Gastroesophageal sphincter (tissue), 4 donors: ENCODE data around the gene KDM5C. TPM values are rescaled to one million over a fixed set of nuclear protein-coding genes. Genes with fewer than 3 reads are reported as not detected.

Experiments used
- ATAC-seq: fragments of 150-250 bp; one replicate; pipeline ENCODE4 v1.9.1; 2016; ENCODE audit warnings: mild to moderate bottlenecking, moderate library complexity
- H3K27ac ChIP-seq, 4 donors: fragments of 200-600 bp; sonication (generic) in 3 of 4; 1 replicate in 3 of 4; 2 replicates in 1 of 4; pipeline ENCODE4 v1.5.1; 2016 to 2019
- H3K27me3 ChIP-seq: fragments of 200-600 bp; sonication (generic); one replicate; pipeline ENCODE4 v1.5.1; 2019
- H3K36me3 ChIP-seq, 2 donors: fragments of 200-600 bp; sonication (generic); one replicate each; pipeline ENCODE4 v1.5.1; 2019; ENCODE audit warnings: control low read depth in 1 of 2
- H3K4me1 ChIP-seq, 3 donors: fragments of 200-600 bp; sonication (generic); 1 replicate in 2 of 3; 2 replicates in 1 of 3; pipeline ENCODE4 v1.5.1; 2016 to 2019; ENCODE audit warnings: control low read depth in 2 of 3
- H3K4me3 ChIP-seq, 2 donors: fragments of 200-600 bp; sonication (generic); one replicate each; pipeline ENCODE4 v1.5.1; 2019; ENCODE audit warnings: mild to moderate bottlenecking in 1 of 2, moderate library complexity in 1 of 2
- H3K9me3 ChIP-seq, 3 donors: fragments of 200-600 bp; sonication (generic); one replicate each; pipeline ENCODE4 v1.5.1; 2017 to 2019; ENCODE audit warnings: control low read depth in 2 of 3
- CTCF ChIP-seq, 4 experiments: fragments of 200-600 bp in 2 of 4; fragments of 450-650 bp in 2 of 4; sonication (generic) in 1 of 4; IDR thresholded peaks; one replicate each; pipeline ENCODE4 v1.5.1; 2017 to 2019; ENCODE audit warnings: antibody characterized with exemption in 4 of 4, mild to moderate bottlenecking in 2 of 4, moderate library complexity in 2 of 4
- EP300 ChIP-seq: sonication (generic); formaldehyde crosslinking; IDR thresholded peaks from one replicate; pipeline ENCODE4 v1.6.1; 2017; ENCODE audit warnings: antibody characterized with exemption, mild to moderate bottlenecking
- POLR2A ChIP-seq, 2 donors: fragments of 450-650 bp; IDR thresholded peaks; one replicate each; pipeline ENCODE4 v1.6.1; 2017; ENCODE audit warnings: antibody characterized with exemption in 2 of 2, mild to moderate bottlenecking in 2 of 2, moderate library complexity in 1 of 2
- POLR2AphosphoS5 ChIP-seq: sonication (generic); formaldehyde crosslinking; IDR thresholded peaks from one replicate; pipeline ENCODE4 v1.6.1; 2017; ENCODE audit warnings: antibody characterized with exemption
- WGBS, 2 donors: methylation state at CpG; one replicate each; pipeline ENCODE4 v1.1.5; 2018; ENCODE audit warnings: low coverage in 1 of 2; 5-methylcytosine and 5-hydroxymethylcytosine counted together
- total RNA-seq, 4 donors: library from RNA; depleted of rRNA; stranded (reverse); fragments of >200 nt; gene quantifications; one replicate each; pipeline ENCODE4 v1.1.0, GENCODE V29; 2016

The KDM5C gene
- total RNA-seq, 4 donors from 2014 or later = 60.2 to 120 (median 79.7) TPM

- WGBS, 2 donors = 69 to 79% methylated on average over 2 to 4 of the region's 20 CpGs
- Histone ChIP-seq H3K4me3 (no peak overlapping the region), H3K36me3 (peaks cover 0 to 63% of the 10 kb centered on the region in 2 donors), H3K4me1 (no peaks in the 10 kb centered on the region), H3K27ac (no peak overlapping the region), H3K9me3 (no peaks in the 10 kb centered on the region), H3K27me3 (no peaks in the 10 kb centered on the region)
- TF ChIP-seq CTCF (IDR thresholded peaks at IDR 0.05) (no peak), POLR2A (IDR thresholded peaks at IDR 0.05) (no peak), EP300 (no peak), POLR2AphosphoS5 (no peak)
- no peak for ATAC-seq
Observed at GRCh38 chrX:53236025-53236679, 11.1 kb upstream of the KDM5C start.

GRCh38 chrX:53235566-53235965, 10.6 kb upstream of the KDM5C start:
- H3K27me3 ChIP-seq = no peaks in the 10 kb centered on the region
- TF ChIP-seq EP300 = no peak
- no peak for TF ChIP-seq POLR2AphosphoS5
- TF ChIP-seq POLR2A (IDR thresholded peaks at IDR 0.05) = no peak
- no peak for TF ChIP-seq CTCF (IDR thresholded peaks at IDR 0.05)
- H3K27ac ChIP-seq = no peak overlapping the region
- WGBS, 2 donors = 100% methylated on average over 1 of the region's 12 CpGs; no CpG with 5 or more reads in 1 of the 2 donors
- no peak for ATAC-seq
- H3K9me3 ChIP-seq = no peaks in the 10 kb centered on the region
- no peak overlapping the region for H3K4me3 ChIP-seq
- H3K4me1 ChIP-seq = no peaks in the 10 kb centered on the region
- H3K36me3 ChIP-seq = peaks cover 0 to 60% of the 10 kb centered on the region in 2 donors

- TF ChIP-seq POLR2AphosphoS5 (no peak), POLR2A (IDR thresholded peaks at IDR 0.05) (no peak), EP300 (no peak), CTCF (IDR thresholded peaks at IDR 0.05) (no peak)
- no peak for ATAC-seq
- H3K4me3 ChIP-seq = no peak overlapping the region
- no peaks in the 10 kb centered on the region for H3K4me1 ChIP-seq
- no peaks in the 10 kb centered on the region for H3K9me3 ChIP-seq
- WGBS, 2 donors = no CpG with 5 or more reads among the region's 9 CpGs
- peaks cover 0 to 50% of the 10 kb centered on the region in 2 donors for H3K36me3 ChIP-seq
- no peaks in the 10 kb centered on the region for H3K27me3 ChIP-seq
- H3K27ac ChIP-seq = no peak overlapping the region
Observed at GRCh38 chrX:53234484-53234883, 9.5 kb upstream of the KDM5C start.

GRCh38 chrX:53233536-53233935, 8.5 kb upstream of the KDM5C start:
- Histone ChIP-seq H3K27me3 (no peaks in the 10 kb centered on the region), H3K4me3 (no peak overlapping the region), H3K27ac (no peak overlapping the region), H3K36me3 (peaks cover 0 to 41% of the 10 kb centered on the region in 2 donors), H3K4me1 (no peaks in the 10 kb centered on the region), H3K9me3 (no peaks in the 10 kb centered on the region)
- WGBS, 2 donors = no CpG with 5 or more reads among the region's 9 CpGs
- TF ChIP-seq EP300 = no peak
- TF ChIP-seq POLR2AphosphoS5 = no peak
- no peak for TF ChIP-seq POLR2A (IDR thresholded peaks at IDR 0.05)
- TF ChIP-seq CTCF (IDR thresholded peaks at IDR 0.05) = no peak
- ATAC-seq = no peak

GRCh38 chrX:53230116-53230515, 5.1 kb upstream of the KDM5C start:
- H3K36me3 ChIP-seq = peaks cover 0 to 8% of the 10 kb centered on the region in 2 donors
- H3K4me3 ChIP-seq = no peak overlapping the region
- TF ChIP-seq CTCF (IDR thresholded peaks at IDR 0.05) (no peak), POLR2A (IDR thresholded peaks at IDR 0.05) (no peak), EP300 (no peak), POLR2AphosphoS5 (no peak)
- no peaks in the 10 kb centered on the region for H3K27me3 ChIP-seq
- H3K9me3 ChIP-seq = no peaks in the 10 kb centered on the region
- WGBS, 2 donors = 77 to 84% methylated on average over 3 of the region's 5 CpGs
- ATAC-seq = no peak
- no peak overlapping the region for H3K27ac ChIP-seq
- peaks cover 0 to 5% (median 0%) of the 10 kb centered on the region in 3 donors for H3K4me1 ChIP-seq
